GM12878 (cell line): ENCODE measurements around the gene NR2C2AP. TPM values are rescaled to one million over a fixed set of nuclear protein-coding genes. Genes with fewer than 3 reads are reported as not detected.

Source experiments
- ATAC-seq: fragments of 200-7000 bp; cut with Tn5 transposase; 3 replicates; pipeline ENCODE4 v1.9.1; 2020; ENCODE audit warnings: mild to moderate bottlenecking, moderate library complexity
- BruUV-seq: library from RNA; stranded (reverse); fragments of 400-500 nt; replicated peaks from 2 replicates; lab custom pipeline; 2021; lab: Mats Ljungman, UMichigan
- CTCF ChIA-PET: fragments of 300-600 bp; sonication (Branson Sonifier 250); formaldehyde crosslinking; extraction: SDS; loops from one replicate; lab custom pipeline; 2021; ENCODE audit warnings: inconsistent platforms; lab: Yijun Ruan, JAX
- POLR2A ChIA-PET: fragments of 350-600 bp; formaldehyde crosslinking; extraction: SDS; loops from one replicate; lab custom pipeline; 2021; ENCODE audit warnings: inconsistent platforms; lab: Charles Lee
- RAD21 ChIA-PET: fragments of 300-600 bp; sonication (Branson Sonifier 250); formaldehyde crosslinking; loops from one replicate; lab custom pipeline; 2023; ENCODE audit warnings: antibody characterized with exemption; ENCODE audit not compliant: unreplicated experiment; lab: Charles Lee
- SMC1A ChIA-PET: fragments of 300-600 bp; sonication (Branson Sonifier 250); formaldehyde crosslinking; loops from one replicate; lab custom pipeline; 2023; ENCODE audit not compliant: unreplicated experiment, uncharacterized antibody; lab: Charles Lee
- DNase-seq: peaks from one replicate; pipeline ENCODE4 v3.0.0-alpha.2; 2011; ENCODE audit warnings: low read depth, low spot score
- FAIRE-seq: peaks from 3 replicates; lab custom pipeline; 2011; peaks lifted over from hg19 to GRCh38; lab: Jason Lieb, UNC
- H2AFZ ChIP-seq: 2 replicates; pipeline ENCODE4 v1.6.0; 2011; ENCODE audit warnings: low read depth, low read length, control low read depth; ENCODE audit not compliant: control insufficient read depth
- H3K27ac ChIP-seq: 2 replicates; pipeline ENCODE4 v1.5.1; 2011; ENCODE audit warnings: control low read depth; ENCODE audit not compliant: control insufficient read depth, insufficient read depth
- H3K27me3 ChIP-seq, 2 experiments: replicated peaks in 1 of 2; 2 replicates each; pipeline versions ENCODE4 v1.6.0 to v1.6.1; 2011; ENCODE audit warnings: low read length in 1 of 2; ENCODE audit not compliant: control insufficient read depth in 2 of 2, insufficient read depth in 2 of 2
- H3K36me3 ChIP-seq, 2 experiments: 2 replicates each; pipeline ENCODE4 v1.5.1; 2011; ENCODE audit warnings: low read length in 1 of 2; ENCODE audit not compliant: control insufficient read depth in 2 of 2, insufficient read depth in 2 of 2
- H3K4me1 ChIP-seq: 2 replicates; pipeline ENCODE4 v1.6.1; 2011; ENCODE audit warnings: mild to moderate bottlenecking, low read length, moderate library complexity, mixed read lengths; ENCODE audit not compliant: control insufficient read depth, insufficient read depth
- H3K4me2 ChIP-seq: 2 replicates; pipeline ENCODE4 v1.6.0; 2011; ENCODE audit warnings: control low read depth; ENCODE audit not compliant: control insufficient read depth, insufficient read depth
- H3K4me3 ChIP-seq: fragments of 200-600 bp; sonication (generic); 2 replicates; pipeline ENCODE4 v1.5.1; 2016
- H3K79me2 ChIP-seq: 2 replicates; pipeline ENCODE4 v1.6.0; 2011; ENCODE audit warnings: low read length; ENCODE audit not compliant: control insufficient read depth, insufficient read depth
- H3K9ac ChIP-seq: 2 replicates; pipeline ENCODE4 v1.8.0; 2011; ENCODE audit warnings: low read length, control low read depth, mixed read lengths; ENCODE audit not compliant: control insufficient read depth, insufficient read depth
- H3K9me3 ChIP-seq: replicated peaks from 3 replicates; pipeline ENCODE4 v1.5.1; 2011; ENCODE audit warnings: mild to moderate bottlenecking, low read length; ENCODE audit not compliant: control insufficient read depth, insufficient read depth
- H4K20me1 ChIP-seq: 2 replicates; pipeline ENCODE4 v1.6.0; 2011; ENCODE audit not compliant: control insufficient read depth, insufficient read depth
- PKNOX1 ChIP-seq: fragments of 450-650 bp; IDR thresholded peaks from 2 replicates; pipeline ENCODE4 v1.6.1; 2016; ENCODE audit warnings: mild to moderate bottlenecking
- SMAD5 ChIP-seq: IDR thresholded peaks from 2 replicates; pipeline ENCODE4 v1.6.1; 2016; ENCODE audit warnings: antibody characterized with exemption, low read depth
- SUPT20H ChIP-seq: IDR thresholded peaks from 2 replicates; pipeline ENCODE4 v1.6.1; 2011; ENCODE audit warnings: low read depth, mild to moderate bottlenecking, low read length, moderate library complexity, borderline replicate concordance; ENCODE audit not compliant: control insufficient read depth
- TCF3 ChIP-seq: IDR thresholded peaks from 2 replicates; pipeline ENCODE4 v1.6.1; 2012; ENCODE audit warnings: low read depth, mild to moderate bottlenecking, low read length, borderline replicate concordance; ENCODE audit not compliant: insufficient read depth
- WGBS: methylation state at CpG from one replicate; pipeline ENCODE4 v1.1.6; 2016; ENCODE audit warnings: low lambda C conversion rate; ENCODE audit not compliant: insufficient replicate concordance, insufficient coverage; ENCODE audit errors: missing lambda C conversion rate; 5-methylcytosine and 5-hydroxymethylcytosine counted together
- in situ Hi-C: fragments of 300-500 bp; cut with MboI; formaldehyde crosslinking; loops from 9 replicates; pipeline ENCODE4 v1.14.3; 2018; ENCODE audit warnings: mixed read lengths
- intact Hi-C: fragments of 100-400 bp; cut with micrococcal nuclease; formaldehyde crosslinking; loops from one replicate; pipeline ENCODE4 v1.14.2; 2022; ENCODE audit not compliant: unreplicated experiment
- polyA plus RNA-seq, 11 experiments: library from polyadenylated mRNA; depleted of rRNA in 4 of 11; unstranded in 6 of 11; stranded (reverse) in 5 of 11; fragments of >200 nt; fragmentation: Nextera tagmentation in 4 of 11; fragmentation: Illumina TruSeq in 1 of 11; extraction: Ambion mirVana in 4 of 11; extraction: Trizol in 1 of 11; gene quantifications; 1 replicate in 1 of 11; 2 replicates in 10 of 11; pipeline versions ENCODE4 v1.2.1 to v1.2.3, GENCODE V29; 2011 to 2016; ENCODE audit warnings: inconsistent platforms in 2 of 11, missing spikeins in 2 of 11, low read depth in 1 of 11
- total RNA-seq, 4 experiments: library from RNA; depleted of rRNA in 3 of 4; stranded (reverse); fragments of >200 nt in 3 of 4; fragmentation: Illumina TruSeq in 1 of 4; extraction: Trizol in 1 of 4; gene quantifications; 2 replicates each; pipeline versions ENCODE4 v1.2.1 to v1.2.3, GENCODE V29; 2013 to 2021

The NR2C2AP gene
- total and polyA plus RNA-seq, 10 of the 15 experiments (the other 5 are each of a cell fraction or from before 2014, with no cell fraction given) = 21.5 to 44.8 (median 28.1) TPM

- Histone ChIP-seq H3K9ac (no peak overlapping the region), H3K9me3 (no peaks in the 10 kb centered on the region), H3K79me2 (peaks cover 16% of the 10 kb centered on the region), H3K4me3 (no peak overlapping the region), H2AFZ (no peak overlapping the region), H3K27ac (no peak overlapping the region), H3K27me3 (no peaks in the 10 kb centered on the region), H4K20me1 (no peaks in the 10 kb centered on the region), H3K36me3 (peaks cover 3 to 4% of the 10 kb centered on the region in 2 experiments; a peak in 1 of 4 replicates), H3K4me1 (peaks cover 8% of the 10 kb centered on the region; the same call in 1 of the 2 replicates), H3K4me2 (no peak overlapping the region)
- FAIRE-seq (no peak), DNase-seq (no peak), ATAC-seq (no peak)
- in situ Hi-C loops (no loop called here), intact Hi-C loops (no loop called here)
- ChIA-PET SMC1A (no interaction called here), CTCF (interaction anchor here (0.5 kb wide), 1 partner anchor 458 kb away, joined by 3 read pairs; no protein-coding TSS in a partner anchor), RAD21 (no interaction called here), POLR2A (interaction anchor here (1.0 kb wide), 1 partner anchor 13 kb away, joined by 3 read pairs; no protein-coding TSS in a partner anchor)
- WGBS = 39% methylated on average over 14 of the region's 14 CpGs
- BruUV-seq = no TSS peak
- TF ChIP-seq TCF3 (no peak), SUPT20H (no peak), SMAD5 (no peak), PKNOX1 (no peak)
Measured at GRCh38 chr19:19205416-19206410, 2.5 kb upstream of the NR2C2AP start.
